ENCODE results near the gene FOXN4. TPM values are rescaled to one million over a fixed set of nuclear protein-coding genes. Genes with fewer than 3 reads are reported as not detected.

The FOXN4 gene
- total and polyA plus RNA-seq, 2 experiments from 2014 or later: not detected

DNA sequence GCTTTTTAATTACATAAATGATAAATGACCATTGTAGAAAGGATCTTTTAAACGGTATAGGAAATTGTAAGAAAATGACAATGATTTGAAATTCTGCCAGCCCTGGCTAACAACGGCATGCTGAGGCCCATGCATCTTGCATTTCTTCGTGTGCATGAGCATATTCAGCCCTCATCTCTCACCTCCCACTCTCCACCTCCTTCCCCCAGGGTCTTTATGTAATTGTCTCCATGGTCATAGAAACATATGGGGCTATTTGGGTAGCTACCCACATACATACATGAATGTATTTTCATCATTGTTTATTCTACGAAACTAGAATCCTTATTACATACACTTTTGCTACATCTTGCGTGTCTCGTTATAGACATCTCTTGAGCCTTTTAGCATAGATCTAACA is 43.1 kb upstream of the FOXN4 start:
- no peak overlapping the region for H3K27ac ChIP-seq
- in situ Hi-C loops (cut with MboI): no loop called here
- H2AFZ ChIP-seq: no peak overlapping the region
- H3K4me2 ChIP-seq (ENCODE audit: unreplicated experiment): no peak overlapping the region
- no peaks in the 10 kb centered on the region for H3K4me1 ChIP-seq (ENCODE audit: insufficient read depth)
- no peaks in the 10 kb centered on the region for H3K9me2 ChIP-seq (ENCODE audit: insufficient read depth)
- no peaks in the 10 kb centered on the region for H3K79me2 ChIP-seq (ENCODE audit: insufficient read depth)
- no peaks in the 10 kb centered on the region for H4K20me1 ChIP-seq (ENCODE audit: insufficient read depth)
- H3K9me3 ChIP-seq (ENCODE audit: low read depth): no peaks in the 10 kb centered on the region
- no peaks in the 10 kb centered on the region for H3F3A ChIP-seq (ENCODE audit: insufficient read depth)
- DNase-seq: no peak
- no peak overlapping the region for H3K9ac ChIP-seq
- 30 to 33% methylated on average over 6 of the region's 6 CpGs for WGBS, 2 experiments (ENCODE audit: low coverage in 1 of 2, low lambda C conversion rate in 2 of 2, missing lambda C conversion rate in 2 of 2)
- H3K4me3 ChIP-seq: no peak overlapping the region
- no peaks in the 10 kb centered on the region for H3K36me3 ChIP-seq (ENCODE audit: low read depth)
- peaks cover 54% of the 10 kb centered on the region for H3K27me3 ChIP-seq (replicated peaks; ENCODE audit: insufficient read depth)
- TF ChIP-seq EZH2 (IDR thresholded peaks at IDR 0.05; ENCODE audit: insufficient read depth, poor library complexity, severe bottlenecking): no peak
- no peak for TF ChIP-seq EZH2phosphoT487 (IDR thresholded peaks at IDR 0.05; ENCODE audit: insufficient read depth, low read depth)

DNA sequence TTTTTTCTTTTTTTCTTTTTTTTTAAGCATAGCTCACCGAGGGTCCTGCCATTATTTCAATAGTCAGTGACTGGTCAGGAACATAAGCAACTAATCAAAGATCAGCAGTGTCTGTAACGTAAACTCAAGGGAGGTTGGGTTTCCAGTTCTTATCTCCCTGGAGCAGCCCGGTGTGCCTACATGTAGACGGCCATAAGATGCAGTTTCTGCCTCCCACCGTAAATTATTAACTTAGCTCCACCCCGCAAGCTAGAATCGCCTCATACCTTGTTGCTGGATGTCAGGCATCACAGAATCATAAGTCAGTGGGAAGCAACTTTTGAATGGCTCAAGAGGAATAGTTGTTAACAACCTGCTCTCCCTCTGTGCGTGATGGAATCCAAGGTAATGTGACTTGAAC is 38.5 kb upstream of the FOXN4 start, which contains the start of gene MYO1H:
TSS of gene MYO1H (plus strand) at position 312 of the 400 bp plus-strand sequence. CDS start at position 373, 61 bp downstream.
- TF ChIP-seq EZH2 (IDR thresholded peaks at IDR 0.05; ENCODE audit: insufficient read depth, poor library complexity, severe bottlenecking) (no peak), EZH2phosphoT487 (IDR thresholded peaks at IDR 0.05; ENCODE audit: insufficient read depth, low read depth) (no peak)
- Histone ChIP-seq H3K9me3 (ENCODE audit: low read depth) (no peaks in the 10 kb centered on the region), H3K4me3 (no peak within 1 kb of the TSS), H3K36me3 (ENCODE audit: low read depth) (no peaks in the 10 kb centered on the region), H3K4me2 (ENCODE audit: unreplicated experiment) (no peak within 1 kb of the TSS), H4K20me1 (ENCODE audit: insufficient read depth) (no peaks in the 10 kb centered on the region), H3F3A (ENCODE audit: insufficient read depth) (no peaks in the 10 kb centered on the region), H3K9me2 (ENCODE audit: insufficient read depth) (no peaks in the 10 kb centered on the region), H3K4me1 (ENCODE audit: insufficient read depth) (no peaks in the 10 kb centered on the region), H3K27ac (no peak within 1 kb of the TSS), H3K27me3 (replicated peaks; ENCODE audit: insufficient read depth) (peaks cover 22% of the 10 kb centered on the region), H3K9ac (no peak within 1 kb of the TSS), H2AFZ (no peak within 1 kb of the TSS), H3K79me2 (ENCODE audit: insufficient read depth) (no peaks in the 10 kb centered on the region)
- no peak for DNase-seq
- in situ Hi-C loops (cut with MboI): no loop called here
- WGBS, 2 experiments (ENCODE audit: low coverage in 1 of 2, low lambda C conversion rate in 2 of 2, missing lambda C conversion rate in 2 of 2): 63 to 66% methylated on average over 8 of the region's 8 CpGs

DNA sequence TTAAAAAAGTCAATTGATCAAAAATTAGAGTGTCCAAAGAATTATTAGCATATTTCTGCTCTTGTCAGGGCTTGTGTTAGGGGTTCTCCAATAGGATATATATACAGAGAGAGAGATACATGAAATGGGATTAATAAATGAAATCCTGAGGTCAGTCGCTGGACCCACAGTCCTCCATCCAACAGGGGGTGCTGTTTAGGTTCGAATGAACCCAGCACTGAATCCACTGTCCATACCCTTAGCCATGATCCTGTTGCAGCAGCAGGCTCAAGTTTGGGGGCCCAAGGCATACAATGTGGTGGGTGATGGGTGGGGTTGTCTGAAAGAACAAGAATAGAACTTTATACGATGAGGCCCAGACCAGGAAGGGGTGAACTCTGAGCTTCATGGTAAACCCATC is 37.8 kb upstream of the FOXN4 start:
- TF ChIP-seq EZH2phosphoT487 (IDR thresholded peaks at IDR 0.05; ENCODE audit: insufficient read depth, low read depth) (no peak), EZH2 (IDR thresholded peaks at IDR 0.05; ENCODE audit: insufficient read depth, poor library complexity, severe bottlenecking) (no peak)
- WGBS, 2 experiments (ENCODE audit: low coverage in 1 of 2, low lambda C conversion rate in 2 of 2, missing lambda C conversion rate in 2 of 2): 57 to 62% methylated on average over 3 of the region's 3 CpGs
- no peaks in the 10 kb centered on the region for H3K36me3 ChIP-seq (ENCODE audit: low read depth)
- H3K4me3 ChIP-seq: no peak overlapping the region
- DNase-seq: no peak
- no peak overlapping the region for H3K4me2 ChIP-seq (ENCODE audit: unreplicated experiment)
- no peaks in the 10 kb centered on the region for H3F3A ChIP-seq (ENCODE audit: insufficient read depth)
- H3K4me1 ChIP-seq (ENCODE audit: insufficient read depth): no peaks in the 10 kb centered on the region
- H3K9ac ChIP-seq: no peak overlapping the region
- in situ Hi-C loops (cut with MboI): no loop called here
- no peak overlapping the region for H2AFZ ChIP-seq
- H4K20me1 ChIP-seq (ENCODE audit: insufficient read depth): no peaks in the 10 kb centered on the region
- 0 out of 2 replicates have a peak, but pooled peaks cover 15% of the 10 kb centered on the region for H3K27me3 ChIP-seq (replicated peaks; ENCODE audit: insufficient read depth)
- H3K79me2 ChIP-seq (ENCODE audit: insufficient read depth): no peaks in the 10 kb centered on the region
- no peaks in the 10 kb centered on the region for H3K9me3 ChIP-seq (ENCODE audit: low read depth)
- no peak overlapping the region for H3K27ac ChIP-seq
- H3K9me2 ChIP-seq (ENCODE audit: insufficient read depth): no peaks in the 10 kb centered on the region

DNA sequence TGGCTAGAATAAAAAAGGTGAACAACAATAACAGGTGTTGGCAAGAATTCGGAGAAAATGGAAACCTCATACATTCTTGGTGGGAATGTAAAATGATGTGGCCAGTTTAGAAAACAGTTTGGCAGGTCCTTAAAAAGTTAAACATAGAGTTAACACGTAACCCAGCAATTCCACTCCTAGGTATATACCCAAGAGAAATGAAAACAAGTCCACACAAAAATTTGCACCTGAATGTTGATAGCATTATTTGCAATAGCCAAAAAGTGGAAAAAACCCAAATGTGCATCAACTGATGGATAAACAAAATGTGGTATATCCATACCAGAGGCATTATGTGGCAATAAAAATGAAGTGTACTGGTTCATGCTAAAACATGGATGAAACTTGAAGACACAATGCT is 36.3 kb upstream of the FOXN4 start:
- 20 to 25% methylated on average over 2 of the region's 2 CpGs for WGBS, 2 experiments (ENCODE audit: low coverage in 1 of 2, low lambda C conversion rate in 2 of 2, missing lambda C conversion rate in 2 of 2)
- no peaks in the 10 kb centered on the region for H3K79me2 ChIP-seq (ENCODE audit: insufficient read depth)
- no peak overlapping the region for H3K4me3 ChIP-seq
- H3K27me3 ChIP-seq (replicated peaks; ENCODE audit: insufficient read depth): 0 out of 2 replicates have a peak, but pooled peaks cover under 1% of the 10 kb centered on the region
- H3F3A ChIP-seq (ENCODE audit: insufficient read depth): no peaks in the 10 kb centered on the region
- no peak overlapping the region for H3K27ac ChIP-seq
- H2AFZ ChIP-seq: no peak overlapping the region
- H4K20me1 ChIP-seq (ENCODE audit: insufficient read depth): no peaks in the 10 kb centered on the region
- DNase-seq: no peak
- no peak overlapping the region for H3K9ac ChIP-seq
- H3K4me1 ChIP-seq (ENCODE audit: insufficient read depth): no peaks in the 10 kb centered on the region
- H3K9me2 ChIP-seq (ENCODE audit: insufficient read depth): no peaks in the 10 kb centered on the region
- H3K4me2 ChIP-seq (ENCODE audit: unreplicated experiment): no peak overlapping the region
- no peaks in the 10 kb centered on the region for H3K9me3 ChIP-seq (ENCODE audit: low read depth)
- in situ Hi-C loops (cut with MboI): no loop called here
- TF ChIP-seq EZH2phosphoT487 (IDR thresholded peaks at IDR 0.05; ENCODE audit: insufficient read depth, low read depth): no peak
- no peak for TF ChIP-seq EZH2 (IDR thresholded peaks at IDR 0.05; ENCODE audit: insufficient read depth, poor library complexity, severe bottlenecking)
- H3K36me3 ChIP-seq (ENCODE audit: low read depth): no peaks in the 10 kb centered on the region

DNA sequence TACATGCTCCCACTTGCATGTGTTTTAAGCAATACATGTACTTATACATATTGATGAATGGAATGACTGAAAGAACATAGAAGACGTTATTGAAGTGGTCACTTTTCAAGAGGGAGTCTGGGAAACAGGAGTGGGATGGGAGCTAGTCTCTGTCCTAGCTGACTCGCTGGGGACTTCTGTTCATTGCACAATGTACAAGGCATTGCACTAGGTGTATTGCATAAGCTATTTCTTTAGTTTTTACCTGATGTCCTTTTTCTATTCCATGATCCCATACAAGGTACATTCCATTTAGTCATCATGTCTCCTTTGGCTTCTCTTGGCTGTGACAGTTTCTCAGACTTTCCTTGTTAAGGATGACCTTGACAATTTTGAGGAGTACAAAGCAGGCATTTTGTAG is 34.6 kb upstream of the FOXN4 start:
- in situ Hi-C loops (cut with MboI): no loop called here
- Histone ChIP-seq H3K27ac (no peak overlapping the region), H3K36me3 (ENCODE audit: low read depth) (no peaks in the 10 kb centered on the region), H3K79me2 (ENCODE audit: insufficient read depth) (no peaks in the 10 kb centered on the region), H3K27me3 (replicated peaks; ENCODE audit: insufficient read depth) (no peaks in the 10 kb centered on the region), H3F3A (ENCODE audit: insufficient read depth) (no peaks in the 10 kb centered on the region), H3K4me1 (ENCODE audit: insufficient read depth) (no peaks in the 10 kb centered on the region), H3K4me3 (no peak overlapping the region), H3K9ac (no peak overlapping the region), H3K9me3 (ENCODE audit: low read depth) (no peaks in the 10 kb centered on the region), H4K20me1 (ENCODE audit: insufficient read depth) (no peaks in the 10 kb centered on the region), H2AFZ (no peak overlapping the region), H3K9me2 (ENCODE audit: insufficient read depth) (no peaks in the 10 kb centered on the region), H3K4me2 (ENCODE audit: unreplicated experiment) (no peak overlapping the region)
- 11 to 17% methylated on average over 2 of the region's 2 CpGs for WGBS, 2 experiments (ENCODE audit: low coverage in 1 of 2, low lambda C conversion rate in 2 of 2, missing lambda C conversion rate in 2 of 2)
- no peak for DNase-seq
- no peak for TF ChIP-seq EZH2 (IDR thresholded peaks at IDR 0.05; ENCODE audit: insufficient read depth, poor library complexity, severe bottlenecking)
- no peak for TF ChIP-seq EZH2phosphoT487 (IDR thresholded peaks at IDR 0.05; ENCODE audit: insufficient read depth, low read depth)

Data from GM23248 (cell line).